ENCODE data around the gene CDH26.
A peak's percentile ranks its signal among the peaks of the same experiment; 100 is the strongest.

The CDH26 gene

DNA sequence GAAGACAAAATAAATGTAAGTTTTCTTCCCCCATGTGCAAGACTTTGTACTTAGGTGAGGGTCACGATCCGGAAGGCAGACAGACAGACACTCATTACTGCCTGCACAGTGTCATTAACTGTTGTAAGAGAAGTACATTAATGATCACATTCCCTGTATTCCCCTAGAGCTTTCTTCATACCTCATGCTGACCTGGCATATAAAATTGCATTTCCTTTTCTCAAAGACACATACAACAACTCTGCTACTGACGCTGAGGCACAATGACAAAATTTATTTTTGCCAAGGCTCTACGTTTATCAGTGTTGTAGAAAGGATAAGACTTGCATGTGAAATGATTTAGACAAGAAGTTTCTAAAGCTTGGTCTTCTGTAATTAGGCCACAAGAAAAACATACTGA is 21.8 kb upstream of the CDH26 start:
- no peak for DNase-seq (ENCODE audit: low spot score)
- Histone ChIP-seq H3K4me3 (no peak overlapping the region), H3K27ac (no peak overlapping the region)
- TF ChIP-seq, protein P1, sequence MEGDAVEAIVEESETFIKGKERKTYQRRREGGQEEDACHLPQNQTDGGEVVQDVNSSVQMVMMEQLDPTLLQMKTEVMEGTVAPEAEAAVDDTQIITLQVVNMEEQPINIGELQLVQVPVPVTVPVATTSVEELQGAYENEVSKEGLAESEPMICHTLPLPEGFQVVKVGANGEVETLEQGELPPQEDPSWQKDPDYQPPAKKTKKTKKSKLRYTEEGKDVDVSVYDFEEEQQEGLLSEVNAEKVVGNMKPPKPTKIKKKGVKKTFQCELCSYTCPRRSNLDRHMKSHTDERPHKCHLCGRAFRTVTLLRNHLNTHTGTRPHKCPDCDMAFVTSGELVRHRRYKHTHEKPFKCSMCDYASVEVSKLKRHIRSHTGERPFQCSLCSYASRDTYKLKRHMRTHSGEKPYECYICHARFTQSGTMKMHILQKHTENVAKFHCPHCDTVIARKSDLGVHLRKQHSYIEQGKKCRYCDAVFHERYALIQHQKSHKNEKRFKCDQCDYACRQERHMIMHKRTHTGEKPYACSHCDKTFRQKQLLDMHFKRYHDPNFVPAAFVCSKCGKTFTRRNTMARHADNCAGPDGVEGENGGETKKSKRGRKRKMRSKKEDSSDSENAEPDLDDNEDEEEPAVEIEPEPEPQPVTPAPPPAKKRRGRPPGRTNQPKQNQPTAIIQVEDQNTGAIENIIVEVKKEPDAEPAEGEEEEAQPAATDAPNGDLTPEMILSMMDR (IDR thresholded peaks at IDR 0.05) = no peak

DNA sequence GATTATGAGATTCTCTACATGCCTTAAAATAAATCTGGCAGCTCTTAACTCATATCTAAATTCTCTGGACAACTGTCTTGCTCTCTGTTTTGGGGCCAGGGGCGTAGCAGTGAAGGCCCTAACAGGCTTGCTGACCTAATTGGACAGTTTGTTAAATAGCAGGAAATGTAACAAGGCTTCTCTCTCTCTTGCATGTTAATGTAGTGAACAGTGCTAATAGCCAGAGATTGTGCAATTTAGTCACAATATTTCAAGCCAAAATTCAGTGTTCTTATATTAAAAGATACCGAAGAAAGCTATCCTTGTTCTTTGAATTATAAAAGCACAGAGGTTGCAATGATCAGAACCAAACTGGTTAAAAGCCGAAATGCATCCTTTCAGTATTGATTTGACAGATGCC is 21.1 kb upstream of the CDH26 start:
- Histone ChIP-seq H3K27ac (no peak overlapping the region), H3K4me3 (no peak overlapping the region)
- DNase-seq (ENCODE audit: low spot score) = no peak
- TF ChIP-seq, protein P1 (IDR thresholded peaks at IDR 0.05) = no peak

GRCh38 chr20:59938221-59938620 is 20.0 kb upstream of the CDH26 start:
- Histone ChIP-seq H3K4me3 (peak overlapping the region; percentile 87), H3K27ac (peak overlapping the region in 1 of 2 donors; percentile 98)
- no peak for DNase-seq (ENCODE audit: low spot score)
- TF ChIP-seq, protein P1 (IDR thresholded peaks at IDR 0.05) = no peak

DNA sequence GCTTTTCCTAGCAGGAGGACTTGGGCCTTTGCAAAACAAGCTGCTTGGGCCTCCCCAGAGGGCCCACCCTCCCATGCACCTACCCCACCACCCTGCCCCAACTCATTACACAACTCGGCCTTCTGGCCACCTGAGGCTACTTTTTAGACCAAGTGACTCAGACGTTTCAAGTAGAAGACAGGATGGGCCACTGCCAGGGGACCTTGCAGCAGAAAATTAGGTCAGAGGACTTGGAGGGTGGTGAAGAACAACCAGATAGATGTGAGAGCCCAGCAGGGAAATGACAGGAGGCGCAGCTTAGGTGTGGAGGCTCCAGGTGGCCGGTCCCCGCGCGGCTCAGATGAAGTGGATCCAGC is 19.5 kb upstream of the CDH26 start:
- peak overlapping the region; percentile 87 for H3K4me3 ChIP-seq
- peak overlapping the region in 1 of 2 donors; percentile 98 for H3K27ac ChIP-seq
- TF ChIP-seq, protein P1 (IDR thresholded peaks at IDR 0.05) = no peak
- DNase-seq (ENCODE audit: low spot score) = no peak

GRCh38 chr20:59939052-59939878 is 19.0 kb upstream of the CDH26 start:
- peak overlapping the region; percentile 93 to 98 for H3K27ac ChIP-seq
- TF ChIP-seq, protein P1 (IDR thresholded peaks at IDR 0.05) = no peak
- no peak for DNase-seq (ENCODE audit: low spot score)
- H3K4me3 ChIP-seq = peak overlapping the region; percentile 87

GRCh38 chr20:59939879-59940128 is 18.4 kb upstream of the CDH26 start:
- Histone ChIP-seq H3K27ac (peak overlapping the region; percentile 93 to 98), H3K4me3 (peak overlapping the region; percentile 87)
- TF ChIP-seq, protein P1 (IDR thresholded peaks at IDR 0.05) = no peak
- DNase-seq (ENCODE audit: low spot score) = peak; percentile 81

Data from coronary artery (tissue), 2 donors.